NCI-H2107 treated with DMSO at 0.1 percent for 48 hours (cell line): Measurements from ENCODE around the gene ERGIC3.
"Not testable (repeated sequence)": the region's sequence is repeated elsewhere in the genome, so short reads cannot be mapped to it uniquely, and the experiment has no call there.

ENCODE experiments used
- DNase-seq: peaks from one replicate; lab custom pipeline; 2025; ENCODE audit not compliant: unreplicated experiment; lab: John Stamatoyannopoulos, UW

The ERGIC3 gene

DNA sequence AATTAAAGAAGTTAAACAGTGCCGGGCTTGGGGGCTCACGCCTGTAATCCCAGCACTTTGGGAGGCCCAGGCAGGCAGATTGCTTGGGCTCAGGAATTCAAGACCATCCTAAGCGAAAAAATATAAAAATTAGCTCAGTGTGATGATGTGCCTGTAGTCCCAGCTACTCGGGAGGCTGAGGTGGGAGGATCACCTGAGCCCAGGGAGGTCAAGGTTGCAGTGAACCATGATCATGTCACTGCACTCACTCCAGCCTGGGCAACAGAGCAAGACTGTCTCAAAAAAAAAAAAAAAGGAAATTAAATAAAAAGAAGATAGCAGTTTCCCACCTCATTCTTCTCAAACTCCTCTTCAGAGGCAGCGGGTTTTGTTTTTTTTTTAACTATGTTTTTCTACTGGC lies 24.1 kb upstream of the ERGIC3 start:
- DNase-seq: not testable (repeated sequence)

GRCh38 chr20:35518955-35519354 lies 22.9 kb upstream of the ERGIC3 start:
- no peak for DNase-seq

DNA sequence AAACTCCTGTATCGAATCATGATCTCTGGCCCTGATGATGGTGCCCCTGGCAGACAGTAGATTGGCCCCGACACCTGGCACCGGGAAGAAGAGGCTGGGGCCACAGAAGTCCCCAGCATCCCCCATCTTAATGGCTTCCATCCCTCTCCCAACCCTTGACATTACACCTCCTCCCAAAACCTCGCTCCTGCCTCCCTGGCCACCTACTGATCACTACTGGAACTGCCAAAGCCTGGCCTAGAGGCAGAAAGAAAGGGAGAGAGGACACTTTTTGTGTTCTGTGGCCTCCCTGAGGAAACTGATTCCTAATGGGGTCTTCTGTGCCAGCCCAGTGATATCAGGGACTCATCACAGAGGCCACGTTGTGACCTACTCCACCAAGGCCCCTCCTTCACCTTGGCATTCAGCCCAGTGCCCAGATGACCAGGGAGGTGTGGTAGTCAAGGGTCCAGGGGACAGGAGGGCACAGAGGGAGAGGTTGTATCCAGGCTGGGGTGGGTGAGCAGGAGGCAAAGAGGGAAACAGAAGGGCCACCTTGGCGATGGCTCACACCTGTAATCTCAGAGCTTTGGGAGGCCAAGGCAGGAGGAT lies 18.5 kb upstream of the ERGIC3 start:
- no peak for DNase-seq

DNA sequence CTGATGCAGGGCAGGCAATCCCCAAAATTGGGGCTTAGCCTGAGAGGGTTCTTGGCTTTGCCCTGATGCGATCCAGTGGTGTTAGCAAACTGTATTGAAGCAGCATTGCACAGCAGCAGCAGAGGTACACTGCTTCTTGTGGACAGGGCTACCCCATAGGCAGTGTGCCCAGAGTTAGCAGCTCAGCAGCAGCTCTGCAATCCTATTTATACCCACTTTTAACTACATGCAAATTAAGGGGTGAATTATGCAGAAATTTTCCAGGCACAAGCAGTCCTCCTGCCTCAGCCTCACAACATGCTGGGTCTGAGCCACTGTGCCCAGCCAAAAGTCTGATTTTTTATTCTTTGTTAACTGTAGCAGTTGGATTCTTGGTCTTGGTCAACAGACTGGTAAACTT lies 16.2 kb upstream of the ERGIC3 start:
- no peak for DNase-seq

- DNase-seq: peak; percentile 14
Observed at GRCh38 chr20:35527122-35527769, 14.6 kb upstream of the ERGIC3 start.

- no peak for DNase-seq
Observed at GRCh38 chr20:35529552-35529951, 12.3 kb upstream of the ERGIC3 start, which contains the start of gene C20orf173. C20orf173 (minus strand) TSS chr20:35529652; CDS start chr20:35529373, 279 bp downstream.

DNA sequence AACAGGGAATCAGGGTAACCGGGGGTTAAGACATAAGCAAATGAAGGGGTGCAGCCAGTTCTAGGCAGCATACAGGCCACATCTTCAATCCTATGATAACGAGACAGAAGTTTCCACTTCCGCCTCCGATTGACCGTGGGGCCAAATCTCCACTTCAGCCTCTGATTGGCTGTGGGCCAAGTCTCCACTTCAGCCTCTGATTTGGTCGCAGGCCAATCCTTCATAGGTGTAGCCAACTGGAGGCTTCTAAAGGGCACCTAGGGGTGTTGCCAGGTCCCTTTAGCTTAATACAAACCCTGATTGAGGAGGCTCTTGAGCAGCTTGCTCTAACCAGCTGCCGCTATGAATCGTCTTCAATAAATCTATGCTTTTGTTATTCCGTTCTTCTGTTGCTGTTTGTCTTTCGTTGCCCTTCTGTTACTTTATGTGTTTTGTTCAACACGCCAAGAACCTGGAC lies 2.1 kb upstream of the ERGIC3 start:
- DNase-seq: peak; percentile 81

DNA sequence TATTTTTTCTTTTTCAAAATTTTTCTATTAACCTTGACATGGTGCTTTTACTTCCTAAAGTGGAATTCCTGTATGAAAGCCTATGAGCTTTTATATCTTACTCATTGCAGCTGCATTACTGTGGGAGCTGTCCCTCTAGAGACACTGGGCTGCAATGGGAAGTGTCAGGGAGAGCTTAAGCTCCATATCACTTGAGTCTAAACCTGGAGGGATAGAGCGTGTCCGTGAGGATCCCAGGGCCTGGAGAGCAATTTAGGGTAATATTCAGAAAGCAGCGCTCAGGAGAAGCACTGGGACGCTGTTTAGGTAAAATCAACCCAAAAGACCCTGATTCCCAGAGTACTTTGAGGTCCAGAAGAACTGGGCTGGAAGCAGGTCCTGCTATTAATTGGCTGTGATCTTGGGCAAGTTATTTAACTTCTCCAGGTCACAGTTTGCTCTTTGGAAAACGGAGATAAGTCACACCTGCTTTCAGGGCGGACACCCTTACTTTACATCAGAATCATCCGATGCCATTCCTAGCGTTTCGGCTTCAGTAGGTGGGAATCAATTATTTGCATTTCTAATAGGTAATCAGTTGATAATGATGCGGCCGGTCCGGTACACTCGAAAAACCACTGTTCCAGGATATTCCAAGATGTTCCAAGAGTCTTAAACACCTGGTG lies 628 bp upstream of the ERGIC3 start:
- no peak for DNase-seq

GRCh38 chr20:35542990-35543389 lies 1.1 kb downstream of the ERGIC3 start:
- no peak for DNase-seq

GRCh38 chr20:35544436-35544835 lies 2.6 kb downstream of the ERGIC3 start:
- DNase-seq: no peak

DNA sequence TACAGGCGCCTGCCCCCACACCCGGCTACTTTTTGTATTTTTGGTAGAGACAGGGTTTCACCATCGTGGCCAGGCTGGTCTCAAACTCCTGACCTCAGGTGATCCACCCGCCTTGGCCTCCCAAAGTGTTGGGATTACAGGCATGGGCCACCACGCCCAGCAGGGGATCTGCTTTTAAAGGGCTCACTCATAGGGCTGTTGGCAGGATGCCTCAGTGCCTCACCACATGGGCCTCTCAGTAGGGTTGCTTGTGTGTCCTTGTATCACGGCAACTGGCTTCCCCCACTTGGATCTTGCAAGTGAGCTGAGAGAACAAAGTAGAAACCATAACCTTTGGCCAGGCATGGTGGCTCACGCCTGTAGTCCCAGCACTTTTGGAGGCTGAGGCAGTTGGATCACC lies 3.1 kb downstream of the ERGIC3 start:
- not testable (repeated sequence) for DNase-seq

DNA sequence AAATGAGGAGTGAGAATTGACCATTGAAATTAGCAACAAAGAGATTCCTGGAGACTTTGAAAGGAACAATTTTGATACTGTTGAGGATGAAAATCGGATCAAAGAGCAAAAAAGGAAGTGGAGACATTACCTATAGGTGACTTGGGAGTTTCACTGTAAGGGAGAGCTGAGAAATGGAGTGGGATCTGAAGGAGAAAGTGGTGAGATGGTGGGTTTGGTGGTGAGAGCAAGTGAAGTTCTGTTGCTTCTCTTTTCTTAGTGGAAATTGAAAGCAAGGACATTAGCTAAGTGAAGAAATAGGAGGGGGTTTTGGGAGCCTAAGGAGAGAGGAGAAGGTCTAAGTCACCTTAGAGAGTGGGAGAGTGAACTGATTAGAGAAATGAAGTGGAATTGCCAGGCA lies 4.2 kb downstream of the ERGIC3 start:
- DNase-seq: no peak

DNA sequence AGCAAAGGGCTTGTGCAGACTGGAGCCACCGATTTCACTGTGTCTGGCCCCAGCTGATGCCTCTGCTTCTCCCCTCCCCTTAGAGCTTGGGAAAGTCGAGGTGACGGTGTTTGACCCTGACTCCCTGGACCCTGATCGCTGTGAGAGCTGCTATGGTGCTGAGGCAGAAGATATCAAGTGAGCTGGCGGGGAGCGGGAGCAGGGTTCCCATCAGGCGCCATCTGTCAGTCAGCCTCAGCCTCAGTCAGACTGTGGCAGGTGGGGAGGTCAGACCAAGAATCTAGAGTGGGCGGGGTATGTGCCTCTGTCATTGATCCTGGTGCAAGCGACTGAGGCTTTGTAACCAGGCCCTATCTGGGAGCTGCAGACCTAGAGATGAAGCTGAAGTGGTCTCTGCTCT lies 5.5 kb downstream of the ERGIC3 start:
- no peak for DNase-seq

GRCh38 chr20:35551503-35551902 lies 9.6 kb downstream of the ERGIC3 start:
- DNase-seq: no peak

DNA sequence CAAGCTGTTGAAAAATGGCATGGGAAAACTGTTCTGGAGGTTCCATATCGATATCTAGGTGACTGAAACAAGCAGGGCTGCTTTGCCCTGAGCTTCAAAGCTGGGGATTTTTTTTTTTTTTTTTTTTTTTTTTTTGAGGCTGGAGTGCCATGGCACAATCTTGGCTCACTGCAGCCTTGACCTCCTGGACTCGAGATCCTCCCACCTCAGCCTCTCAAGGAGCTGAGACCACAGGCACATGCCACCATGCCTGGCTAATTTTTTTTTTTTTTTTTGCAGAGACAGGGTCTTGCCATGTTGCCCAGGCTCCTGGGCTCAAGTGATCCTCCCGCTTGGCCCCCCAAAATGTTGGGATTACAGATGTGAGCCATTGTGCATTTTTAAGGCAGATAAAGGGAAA lies 11.0 kb downstream of the ERGIC3 start:
- no peak for DNase-seq

GRCh38 chr20:35555461-35555860 lies 13.6 kb downstream of the ERGIC3 start:
- DNase-seq: not testable (repeated sequence)

GRCh38 chr20:35555951-35556645 lies 14.2 kb downstream of the ERGIC3 start:
- DNase-seq: no peak

GRCh38 chr20:35556871-35557270 lies 15.0 kb downstream of the ERGIC3 start:
- no peak for DNase-seq

GRCh38 chr20:35558451-35558850 lies 16.6 kb downstream of the ERGIC3 start:
- DNase-seq: no peak

GRCh38 chr20:35559042-35559693 lies 17.3 kb downstream of the ERGIC3 start:
- DNase-seq: no peak

- DNase-seq: no peak
Observed at GRCh38 chr20:35560105-35560511, 18.2 kb downstream of the ERGIC3 start.
